Measurements from ENCODE around the gene ISG20L2. TPM values are rescaled to one million over a fixed set of nuclear protein-coding genes. Genes with fewer than 3 reads are reported as not detected.
A peak's percentile ranks its signal among the peaks of the same experiment; 100 is the strongest.

Gene ISG20L2
- total RNA-seq, 1 donor from 2014 or later: 12.3 TPM

- ATAC-seq (ENCODE audit: poor library complexity) (no peak), DNase-seq (no peak)
- intact Hi-C loops (cut with DNase I): loop anchor here (5.0 kb wide), 1 partner anchor 34 kb away; no protein-coding TSS in a partner anchor
Observed at GRCh38 chr1:156681196-156681960, 47.2 kb downstream of the ISG20L2 start.

DNA sequence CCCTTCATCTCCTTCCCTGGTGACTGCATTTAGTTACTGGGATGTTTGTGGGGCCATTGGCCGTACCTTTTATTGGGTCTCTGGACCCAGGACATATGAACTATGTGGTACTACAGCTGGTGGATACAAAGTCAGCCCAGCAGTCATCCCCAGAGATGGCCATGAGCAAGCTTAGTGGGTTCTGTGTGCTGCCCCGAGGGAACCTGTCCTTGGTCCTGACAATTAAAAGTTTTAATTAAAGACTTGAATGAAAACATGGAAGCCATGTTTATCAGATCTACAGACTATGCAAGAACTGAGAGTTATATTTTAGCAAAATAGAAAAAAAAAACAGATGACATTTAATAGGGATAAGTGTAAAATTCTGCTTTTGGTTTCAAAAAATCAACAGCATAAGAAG, 48.5 kb downstream of the ISG20L2 start:
- DNase-seq: no peak
- ATAC-seq (ENCODE audit: poor library complexity): no peak
- intact Hi-C loops (cut with DNase I): loop anchor here (5.0 kb wide), 1 partner anchor 33 kb away; no protein-coding TSS in a partner anchor

DNA sequence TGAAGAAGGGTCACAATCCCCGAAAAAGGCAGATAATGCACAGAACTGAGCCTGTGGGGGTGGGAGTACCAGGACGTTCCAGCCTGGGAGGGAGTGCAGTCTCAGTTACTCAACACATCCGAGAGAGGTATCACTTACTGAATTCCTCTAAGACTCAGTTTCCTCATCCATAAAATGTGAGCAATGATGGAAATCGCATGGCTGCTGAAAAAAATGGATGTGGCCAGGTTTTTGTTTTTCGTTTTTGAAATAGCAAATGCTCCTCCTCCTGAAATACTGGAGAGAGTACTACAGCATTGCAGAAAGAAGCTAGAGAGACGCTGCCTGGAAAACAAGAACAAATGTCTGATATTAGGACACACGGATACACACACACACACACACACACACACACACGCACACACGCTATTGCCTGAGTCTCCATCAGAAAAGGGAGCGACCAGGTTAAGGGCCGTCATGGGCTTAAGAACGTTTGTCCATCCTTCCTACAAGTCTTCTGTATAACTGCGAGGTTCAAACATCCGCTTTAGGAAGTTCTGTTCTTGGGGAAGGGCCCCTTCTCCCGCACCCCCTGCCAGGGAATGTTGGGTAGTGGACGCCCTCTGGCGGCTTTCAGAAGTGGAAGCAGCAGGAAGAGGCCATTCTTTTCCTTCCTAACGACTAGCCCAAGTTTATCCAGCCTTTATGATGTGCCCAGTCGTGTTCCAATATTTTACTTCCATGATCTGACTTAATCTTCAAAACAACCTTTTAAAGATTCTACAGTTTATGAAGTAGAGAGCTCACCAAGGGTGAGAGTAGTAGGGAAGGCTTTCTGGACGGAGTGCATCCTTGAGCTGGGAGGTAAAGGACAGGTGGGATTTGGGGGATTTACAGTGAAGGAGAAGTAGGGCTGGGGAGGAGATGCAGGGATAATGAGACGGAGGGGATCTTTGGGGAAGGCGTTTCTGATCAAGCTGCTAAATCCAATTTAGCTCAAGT, 50.7 kb downstream of the ISG20L2 start:
- DNase-seq: peak; percentile 81
- intact Hi-C loops (cut with DNase I): loop anchor here (1.0 kb wide), 1 partner anchor 18 kb away; no protein-coding TSS in a partner anchor
- ATAC-seq (ENCODE audit: poor library complexity): peak; percentile 84

GRCh38 chr1:156676820-156677615, 51.5 kb downstream of the ISG20L2 start, which contains the start of gene NES:
Gene NES (minus strand): TSS chr1:156677407. CDS start chr1:156677264, 143 bp downstream.
- intact Hi-C loops (cut with DNase I): loop anchor here (1.0 kb wide), 1 partner anchor 17 kb away; no protein-coding TSS in a partner anchor
- peak; percentile 89 for ATAC-seq (ENCODE audit: poor library complexity)
- peak; percentile 87 for DNase-seq

GRCh38 chr1:156676114-156676819, 52.3 kb downstream of the ISG20L2 start:
- no peak for DNase-seq
- ATAC-seq (ENCODE audit: poor library complexity): peak; percentile 23
- intact Hi-C loops (cut with DNase I): no loop called here

DNA sequence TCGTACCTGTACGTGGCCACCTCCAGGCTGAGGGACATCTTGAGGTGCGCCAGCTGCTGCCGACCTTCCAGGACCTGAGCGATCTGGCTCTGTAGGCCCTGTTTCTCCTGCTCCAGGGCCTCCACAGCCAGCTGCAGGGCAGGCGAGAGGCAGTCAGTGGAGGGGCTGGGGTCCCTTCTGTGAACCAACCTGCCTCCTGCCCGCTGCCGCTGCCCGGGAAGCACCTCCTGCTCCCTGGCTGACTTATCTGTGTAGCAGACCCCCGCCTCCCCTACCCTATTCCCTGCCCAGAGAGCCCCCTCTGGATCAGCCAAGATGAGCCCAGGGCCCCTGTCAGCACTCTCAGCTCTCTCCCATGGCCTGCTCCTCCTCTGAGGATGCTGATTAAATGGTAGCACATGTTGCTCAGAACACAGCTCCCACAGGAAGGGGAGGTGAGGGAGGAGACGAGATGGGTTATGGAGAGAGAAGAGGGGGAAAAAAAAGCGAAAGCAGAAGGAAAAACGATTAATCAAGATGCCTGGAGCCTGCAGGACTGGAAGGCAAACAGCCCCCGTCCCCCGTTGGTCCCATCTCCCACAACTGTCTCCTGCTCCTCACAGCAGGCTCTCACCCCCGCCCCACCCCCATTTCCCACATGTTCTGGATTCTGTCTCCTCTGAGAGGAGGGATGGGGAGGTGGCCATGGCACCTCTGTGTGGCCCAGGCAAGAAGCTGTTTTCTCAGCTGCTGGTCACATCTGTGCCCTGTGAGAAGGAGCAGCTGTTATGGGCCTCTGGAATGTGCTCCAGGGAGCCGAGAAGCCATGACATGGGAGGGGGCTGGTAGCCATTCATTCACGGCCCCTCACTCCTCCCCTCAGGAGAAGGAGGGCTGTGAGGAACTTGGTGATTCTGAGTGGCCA, 53.1 kb downstream of the ISG20L2 start:
- intact Hi-C loops (cut with DNase I): no loop called here
- ATAC-seq (ENCODE audit: poor library complexity) (peak; percentile 11), DNase-seq (no peak)

GRCh38 chr1:156673387-156674121, 55.0 kb downstream of the ISG20L2 start:
- ATAC-seq (ENCODE audit: poor library complexity) (no peak), DNase-seq (peak; percentile 24)
- intact Hi-C loops (cut with DNase I): no loop called here

Other genes starting within 250 kb of the ISG20L2 start
- gene MEF2D, start 228.0 kb downstream of the ISG20L2 start, total RNA-seq: 96.6 TPM
- 0.56 TPM for gene IQGAP3, start 156.2 kb downstream of the ISG20L2 start, total RNA-seq
- gene TTC24, start 149.0 kb downstream of the ISG20L2 start, total RNA-seq: not detected
- gene NAXE, start 137.0 kb downstream of the ISG20L2 start, total RNA-seq: 115 TPM
- gene GPATCH4, start 127.3 kb downstream of the ISG20L2 start, total RNA-seq: 15.9 TPM
- 1.6 TPM for gene HAPLN2, start 109.4 kb downstream of the ISG20L2 start, total RNA-seq
- 0.46 TPM for gene BCAN, start 86.6 kb downstream of the ISG20L2 start, total RNA-seq
- gene NES, start 51.4 kb downstream of the ISG20L2 start, total RNA-seq: 103 TPM
- gene CRABP2, start 23.2 kb downstream of the ISG20L2 start, total RNA-seq: 0.59 TPM
- gene METTL25B, start 297 bp downstream of the ISG20L2 start, total RNA-seq: 14.4 TPM
- gene MRPL24, start 12.3 kb upstream of the ISG20L2 start, total RNA-seq: 99.8 TPM
- 185 TPM for gene HDGF, start 22.9 kb upstream of the ISG20L2 start, total RNA-seq
- gene PRCC, start 38.8 kb upstream of the ISG20L2 start, total RNA-seq: 39.4 TPM
- gene SH2D2A, start 88.1 kb upstream of the ISG20L2 start, total RNA-seq: 1.1 TPM
- gene INSRR, start 130.4 kb upstream of the ISG20L2 start, total RNA-seq: 0.40 TPM
- 2.5 TPM for gene NTRK1, start 132.1 kb upstream of the ISG20L2 start, total RNA-seq
- 6.7 TPM for gene PEAR1, start 165.0 kb upstream of the ISG20L2 start, total RNA-seq
- not detected for gene LRRC71, start 191.9 kb upstream of the ISG20L2 start, total RNA-seq